Liver (tissue), 9 donors: Measurements from ENCODE around the gene CACNA1I. TPM values are rescaled to one million over a fixed set of nuclear protein-coding genes. Genes with fewer than 3 reads are reported as not detected.
"Not testable (repeated sequence)": the region's sequence is repeated elsewhere in the genome, so short reads cannot be mapped to it uniquely, and the experiment has no call there.

Source experiments
- DNase-seq: peaks from one replicate; pipeline ENCODE4 v3.0.0-alpha.2; 2017; ENCODE audit warnings: low spot score
- H3K27ac ChIP-seq, 2 donors: one replicate each; pipeline ENCODE4 v1.7.0; 2013; ENCODE audit warnings: inconsistent platforms in 2 of 2, low read length in 2 of 2, control low read depth in 1 of 2, low read depth in 1 of 2, mild to moderate bottlenecking in 1 of 2
- H3K27me3 ChIP-seq, 4 donors: one replicate each; pipeline versions ENCODE4 v1.6.1 to v1.7.0; 2013; ENCODE audit warnings: low read length in 3 of 4, inconsistent platforms in 1 of 4, mild to moderate bottlenecking in 1 of 4, moderate library complexity in 1 of 4; ENCODE audit not compliant: control insufficient read depth in 4 of 4, insufficient read depth in 4 of 4
- H3K36me3 ChIP-seq, 4 donors: one replicate each; pipeline versions ENCODE4 v1.6.1 to v1.7.0; 2013; ENCODE audit warnings: low read length in 3 of 4, mild to moderate bottlenecking in 3 of 4, low read depth in 1 of 4, moderate library complexity in 1 of 4; ENCODE audit not compliant: control insufficient read depth in 4 of 4, insufficient read depth in 3 of 4
- H3K4me1 ChIP-seq, 4 donors: one replicate each; pipeline versions ENCODE4 v1.6.1 to v1.7.0; 2013; ENCODE audit warnings: low read length in 3 of 4, mild to moderate bottlenecking in 3 of 4, moderate library complexity in 1 of 4; ENCODE audit not compliant: control insufficient read depth in 4 of 4, insufficient read depth in 4 of 4
- H3K4me3 ChIP-seq, 3 donors: one replicate each; pipeline versions ENCODE4 v1.6.1 to v1.7.0; 2013; ENCODE audit warnings: low read length in 3 of 3, control low read depth in 1 of 3, low read depth in 1 of 3, mild to moderate bottlenecking in 1 of 3
- H3K9ac ChIP-seq, 2 donors: one replicate each; pipeline ENCODE4 v1.7.0; 2013; ENCODE audit warnings: low read length in 2 of 2, mild to moderate bottlenecking in 2 of 2, moderate library complexity in 2 of 2, control low read depth in 1 of 2, low read depth in 1 of 2
- H3K9me3 ChIP-seq, 4 donors: one replicate each; pipeline versions ENCODE4 v1.6.1 to v1.7.0; 2013; ENCODE audit warnings: low read length in 3 of 4; ENCODE audit not compliant: control insufficient read depth in 4 of 4
- CTCF ChIP-seq: fragments of 150-350 bp; IDR thresholded peaks from 2 replicates; pipeline ENCODE4 v1.5.1; 2017; ENCODE audit warnings: improper control_type of control experiment, low read depth, low read length; ENCODE audit not compliant: missing input control
- EGR1 ChIP-seq, 2 donors: IDR thresholded peaks; 2 replicates each; pipeline ENCODE4 v1.6.1; 2016 to 2018; ENCODE audit warnings: antibody characterized with exemption in 2 of 2, low read depth in 2 of 2
- FOXA1 ChIP-seq: IDR thresholded peaks from 2 replicates; pipeline ENCODE4 v1.6.1; 2016; ENCODE audit warnings: antibody characterized with exemption
- FOXA2 ChIP-seq: IDR thresholded peaks from 2 replicates; pipeline ENCODE4 v1.6.1; 2016; ENCODE audit warnings: antibody characterized with exemption
- GABPA ChIP-seq, 2 donors: IDR thresholded peaks in 1 of 2; conservative IDR thresholded peaks in 1 of 2; 2 replicates each; pipeline ENCODE4 v1.6.1; 2016; ENCODE audit warnings: antibody characterized with exemption in 2 of 2, mild to moderate bottlenecking in 1 of 2, moderate library complexity in 1 of 2
- HNF4A ChIP-seq, 2 donors: conservative IDR thresholded peaks; 2 replicates each; pipeline ENCODE4 v1.6.1; 2016; ENCODE audit warnings: antibody characterized with exemption in 2 of 2, mild to moderate bottlenecking in 2 of 2
- HNF4G ChIP-seq: IDR thresholded peaks from 2 replicates; pipeline ENCODE4 v1.6.1; 2016; ENCODE audit warnings: antibody characterized with exemption
- MAX ChIP-seq: IDR thresholded peaks from 2 replicates; pipeline ENCODE4 v1.6.1; 2016; ENCODE audit warnings: antibody characterized with exemption
- NR2F2 ChIP-seq: IDR thresholded peaks from 2 replicates; pipeline ENCODE4 v1.6.1; 2016; ENCODE audit warnings: antibody characterized with exemption
- REST ChIP-seq: IDR thresholded peaks from 2 replicates; pipeline ENCODE4 v1.6.1; 2016; ENCODE audit warnings: antibody characterized with exemption, mild to moderate bottlenecking
- TAF1 ChIP-seq: conservative IDR thresholded peaks from 2 replicates; pipeline ENCODE4 v1.6.1; 2016; ENCODE audit warnings: antibody characterized with exemption, mild to moderate bottlenecking
- WGBS: extraction: QIAGEN DNeasy Blood & Tissue Kit; methylation state at CpG from one replicate; pipeline ENCODE4 v1.1.7; 2013; 5-methylcytosine and 5-hydroxymethylcytosine counted together
- polyA plus RNA-seq, 2 donors: library from polyadenylated mRNA; stranded (reverse) in 1 of 2; unstranded in 1 of 2; fragments of 200-250 nt in 1 of 2; fragments of >200 nt in 1 of 2; fragmentation: Nextera tagmentation in 1 of 2; extraction: Ambion mirVana in 1 of 2; gene quantifications; one replicate each; pipeline versions ENCODE4 v1.2.1 to v1.2.3, GENCODE V29; 2013 to 2015
- total RNA-seq, 2 donors: library from RNA; depleted of rRNA; stranded (reverse); fragments of >200 nt; gene quantifications; one replicate each; pipeline ENCODE4 v1.2.3, GENCODE V29; 2014
- TF ChIP-seq, protein P1 (sequence below): IDR thresholded peaks from 2 replicates; pipeline ENCODE4 v1.6.1; 2016; ENCODE audit warnings: antibody characterized with exemption
- donor health status: healthy.
- donor health status: healthy.
- donor health status: healthy.
- donor health status: healthy.
- donor health status: healthy.

CACNA1I gene
- total and polyA plus RNA-seq, 4 donors: under 0.01 to 0.14 (median 0.01) TPM; not detected in 1

GRCh38 chr22:39732625-39733024 lies 162.1 kb downstream of the CACNA1I start:
- DNase-seq: no peak
- no peak overlapping the region for H3K27ac ChIP-seq
- no peaks in the 10 kb centered on the region for H3K4me1 ChIP-seq
- H3K27me3 ChIP-seq: peaks cover 0 to 13% (median 0%) of the 10 kb centered on the region in 4 donors
- H3K9ac ChIP-seq: no peak overlapping the region
- H3K36me3 ChIP-seq: no peaks in the 10 kb centered on the region
- no peaks in the 10 kb centered on the region for H3K9me3 ChIP-seq
- WGBS: 71% methylated on average over 8 of the region's 8 CpGs
- no peak for TF ChIP-seq GABPA (IDR thresholded peaks at IDR 0.05 in 1 of 2, conservative IDR thresholded peaks at IDR 0.05 in 1 of 2)
- TF ChIP-seq MAX: no peak
- no peak for TF ChIP-seq NR2F2
- TF ChIP-seq CTCF: no peak
- no peak for TF ChIP-seq EGR1 (IDR thresholded peaks at IDR 0.05; ENCODE audit: low read depth in 2 of 2)
- TF ChIP-seq REST: no peak
- no peak overlapping the region for H3K4me3 ChIP-seq

GRCh38 chr22:39733191-39733590 lies 162.6 kb downstream of the CACNA1I start:
- no peak overlapping the region for H3K4me3 ChIP-seq
- H3K9ac ChIP-seq: no peak overlapping the region
- H3K4me1 ChIP-seq: no peaks in the 10 kb centered on the region
- H3K36me3 ChIP-seq: no peaks in the 10 kb centered on the region
- WGBS: 65% methylated on average over 2 of the region's 2 CpGs
- no peak overlapping the region for H3K27ac ChIP-seq
- no peak for TF ChIP-seq FOXA1
- TF ChIP-seq TAF1: no peak
- TF ChIP-seq MAX: no peak
- no peak for TF ChIP-seq HNF4A (conservative IDR thresholded peaks at IDR 0.05)
- no peak for TF ChIP-seq FOXA2
- no peak for TF ChIP-seq HNF4G
- TF ChIP-seq, protein P1, sequence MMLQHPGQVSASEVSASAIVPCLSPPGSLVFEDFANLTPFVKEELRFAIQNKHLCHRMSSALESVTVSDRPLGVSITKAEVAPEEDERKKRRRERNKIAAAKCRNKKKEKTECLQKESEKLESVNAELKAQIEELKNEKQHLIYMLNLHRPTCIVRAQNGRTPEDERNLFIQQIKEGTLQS: no peak
- no peak for DNase-seq
- no peaks in the 10 kb centered on the region for H3K9me3 ChIP-seq
- H3K27me3 ChIP-seq: peaks cover 0 to 13% (median 0%) of the 10 kb centered on the region in 4 donors

GRCh38 chr22:39734046-39734445 lies 163.5 kb downstream of the CACNA1I start:
- not testable (repeated sequence) for DNase-seq, H3K36me3 ChIP-seq, H3K27ac ChIP-seq, H3K4me1 ChIP-seq, H3K4me3 ChIP-seq, H3K9ac ChIP-seq, H3K9me3 ChIP-seq
- WGBS: 61% methylated on average over 1 of the region's 1 CpG
- peaks cover 0 to 13% (median 2%) of the 10 kb centered on the region in 4 donors for H3K27me3 ChIP-seq
